Measurements from ENCODE around the gene BRAF.
"Not testable (repeated sequence)": the region's sequence is repeated elsewhere in the genome, so short reads cannot be mapped to it uniquely, and the experiment has no call there.

The BRAF gene

DNA sequence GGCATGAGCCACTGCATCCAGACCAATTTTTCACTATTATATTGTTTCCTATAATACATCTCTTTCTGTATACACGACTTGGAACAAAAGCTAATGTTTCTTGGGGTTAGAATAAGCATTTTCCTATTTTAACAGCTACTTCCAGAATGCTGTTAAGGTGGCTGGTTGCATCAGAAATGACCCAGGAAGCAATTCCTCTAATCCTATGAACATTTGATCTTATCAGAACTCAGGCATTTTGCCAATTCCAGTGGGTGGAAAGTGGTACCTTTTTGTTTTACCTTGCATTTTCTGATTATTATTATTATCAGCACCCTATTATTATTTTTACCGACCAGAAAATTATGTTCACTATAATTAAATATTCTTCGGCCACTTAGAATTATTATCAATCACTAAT lies 154.9 kb downstream of the BRAF start:
- no peak for DNase-seq (ENCODE audit: low spot score)

DNA sequence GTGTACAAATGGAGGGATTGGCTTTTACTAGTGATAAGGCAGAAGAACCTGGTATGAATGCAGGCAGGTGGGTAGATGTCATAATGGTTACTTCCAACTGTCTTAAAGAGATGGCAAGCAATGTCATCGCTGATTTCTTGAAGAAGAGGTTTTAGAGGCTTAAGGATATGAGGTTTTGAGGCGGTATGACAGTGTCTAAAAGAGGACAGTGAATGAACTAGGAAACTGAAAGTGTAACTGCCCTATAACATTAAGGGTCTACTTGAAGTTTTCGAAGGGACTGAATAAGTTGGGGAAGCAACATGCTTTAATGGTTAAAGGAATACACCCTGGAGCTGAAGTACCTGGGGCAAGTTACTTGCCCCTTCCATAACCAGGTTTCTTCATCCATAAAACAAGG lies 157.3 kb downstream of the BRAF start:
- DNase-seq (ENCODE audit: low spot score), result no peak

DNA sequence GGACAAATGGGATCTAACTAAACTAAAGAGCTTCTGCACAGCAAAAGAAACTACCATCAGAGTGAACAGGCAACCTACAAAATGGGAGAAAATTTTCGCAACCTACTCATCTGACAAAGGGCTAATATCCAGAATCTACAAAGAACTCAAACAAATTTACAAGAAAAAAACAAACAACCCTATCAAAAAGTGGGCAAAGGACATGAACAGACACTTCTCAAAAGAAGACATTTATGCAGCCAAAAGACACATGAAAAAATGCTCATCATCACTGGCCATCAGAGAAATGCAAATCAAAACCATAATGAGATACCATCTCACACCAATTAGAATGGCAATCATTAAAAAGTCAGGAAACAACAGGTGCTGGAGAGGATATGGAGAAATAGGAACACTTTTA lies 159.3 kb downstream of the BRAF start:
- DNase-seq (ENCODE audit: low spot score), result not testable (repeated sequence)

DNA sequence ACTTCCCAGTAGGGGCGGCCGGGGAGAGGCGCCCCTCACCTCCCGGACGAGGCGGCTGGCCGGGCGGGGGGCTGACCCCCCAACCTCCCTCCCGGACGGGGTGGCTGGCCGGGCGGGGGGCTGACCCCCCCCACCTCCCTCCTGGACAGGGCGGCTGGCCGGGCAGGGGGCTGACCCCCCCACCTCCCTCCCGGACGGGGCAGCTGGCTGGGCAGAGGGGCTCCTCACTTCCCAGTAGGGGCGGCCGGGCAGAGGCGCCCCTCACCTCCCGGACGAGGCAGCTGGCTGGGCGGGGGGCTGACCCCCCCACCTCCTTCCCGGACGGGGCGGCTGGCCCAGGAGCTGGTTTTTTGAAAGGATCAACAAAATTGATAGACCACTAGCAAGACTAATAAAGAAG lies 161.6 kb downstream of the BRAF start:
- not testable (repeated sequence) for DNase-seq (ENCODE audit: low spot score)

DNA sequence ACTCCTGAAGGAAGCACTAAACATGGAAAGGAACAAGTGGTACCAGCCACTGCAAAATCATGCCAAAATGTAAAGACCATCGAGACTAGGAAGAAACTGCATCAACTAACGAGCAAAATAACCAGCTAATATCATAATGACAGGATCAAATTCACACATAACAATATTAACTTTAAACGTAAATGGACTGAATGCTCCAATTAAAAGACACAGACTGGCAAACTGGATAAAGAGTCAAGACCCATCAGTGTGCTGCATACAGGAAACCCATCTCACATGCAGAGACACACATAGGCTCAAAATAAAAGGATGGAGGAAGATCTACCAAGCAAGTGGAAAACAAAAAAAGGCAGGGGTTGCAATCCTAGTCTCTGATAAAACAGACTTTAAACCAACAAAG lies 163.4 kb downstream of the BRAF start:
- DNase-seq (ENCODE audit: low spot score), result not testable (repeated sequence)

DNA sequence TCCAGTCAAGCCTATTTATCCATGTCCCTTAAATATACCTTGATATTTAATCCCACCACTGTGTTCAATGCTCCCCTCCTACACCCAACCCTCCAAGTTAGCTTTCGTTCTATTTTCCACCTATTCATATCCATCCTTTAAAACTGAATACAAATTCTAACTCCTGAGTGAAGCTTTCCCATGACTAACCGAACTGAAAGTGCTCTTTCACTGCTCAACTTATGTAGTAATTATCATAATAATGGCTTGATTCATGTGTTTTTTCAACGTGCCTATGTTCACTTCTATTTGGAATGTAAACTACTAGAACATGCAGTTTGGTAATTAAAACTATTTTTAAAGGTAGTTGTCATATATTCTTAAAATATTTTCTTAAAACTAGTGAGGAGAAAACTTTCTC lies 170.2 kb downstream of the BRAF start:
- no peak for DNase-seq (ENCODE audit: low spot score)

DNA sequence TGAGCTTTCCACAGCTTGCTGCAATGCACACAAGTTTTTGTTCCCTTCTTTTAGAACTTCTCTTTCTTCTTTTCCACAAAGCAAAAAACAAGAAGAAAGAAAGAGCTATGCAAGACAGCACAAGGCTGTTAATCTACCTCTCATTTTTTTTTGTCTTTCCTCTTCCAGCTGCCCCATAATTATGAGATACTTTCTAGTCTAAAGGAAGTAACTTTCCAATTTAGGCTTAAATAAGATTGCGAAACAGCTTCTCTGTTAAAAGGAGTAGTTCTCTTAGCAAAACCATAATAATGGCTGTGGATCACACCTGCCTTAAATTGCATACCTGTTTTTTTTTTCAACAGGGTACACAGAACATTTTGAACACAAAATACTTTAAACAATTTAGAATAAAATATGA lies 172.2 kb downstream of the BRAF start:
- DNase-seq (ENCODE audit: low spot score), result no peak

DNA sequence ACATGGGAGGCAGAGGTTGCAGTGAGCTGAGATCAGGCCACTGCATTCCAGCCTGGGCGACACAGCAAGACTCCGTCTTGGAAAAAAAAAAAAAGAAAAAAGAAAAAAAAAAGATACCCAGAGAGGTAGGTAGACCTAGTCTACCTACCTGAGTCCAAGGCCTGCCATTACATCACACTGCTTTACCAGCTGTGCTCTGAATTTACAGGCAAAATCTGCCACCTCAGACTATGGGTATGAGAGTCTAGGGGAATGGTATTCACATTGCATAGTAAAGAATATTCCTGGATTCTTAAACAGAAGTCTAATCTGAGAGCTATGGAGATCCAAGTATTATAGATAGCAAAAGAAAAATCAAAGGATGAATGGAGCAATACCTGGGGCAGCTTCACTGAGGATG lies 178.0 kb downstream of the BRAF start:
- DNase-seq (ENCODE audit: low spot score), result no peak

DNA sequence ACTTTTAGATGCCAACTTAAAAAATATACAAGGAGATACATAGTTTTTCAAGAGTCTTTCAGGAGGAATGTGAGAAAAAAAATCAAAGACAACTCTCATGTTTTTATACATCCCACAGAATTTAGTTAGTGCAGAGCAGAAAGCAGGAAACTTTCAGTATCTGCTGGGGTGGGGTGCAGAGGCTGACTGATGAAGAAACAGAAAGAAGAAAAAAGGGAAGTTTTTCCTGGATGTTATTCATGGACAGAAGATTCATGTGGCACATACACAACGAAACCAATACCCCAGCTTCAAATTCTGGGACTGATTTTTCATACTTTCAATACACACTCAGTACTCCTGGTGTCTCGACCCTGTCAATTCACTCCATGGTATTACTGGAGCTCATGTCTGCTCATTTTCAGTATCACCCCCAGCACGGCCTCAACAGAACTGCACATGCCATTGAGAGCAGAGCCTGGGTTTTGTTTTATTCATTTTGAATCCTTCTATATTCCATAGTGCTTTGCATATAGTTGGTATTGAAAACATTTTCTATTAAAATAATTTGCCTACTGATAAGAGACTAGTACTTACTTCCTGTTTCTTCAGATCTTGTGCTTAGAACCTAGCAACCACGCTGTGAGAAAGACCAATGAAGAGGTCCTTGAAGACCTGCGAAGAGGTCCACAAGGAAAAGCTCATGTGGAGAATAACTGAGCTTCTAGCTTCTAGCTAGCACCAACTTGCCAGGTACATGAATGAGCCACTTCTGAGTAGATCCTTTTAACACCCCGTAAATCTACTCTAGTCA lies 179.3 kb downstream of the BRAF start:
- DNase-seq (ENCODE audit: low spot score), result no peak

DNA sequence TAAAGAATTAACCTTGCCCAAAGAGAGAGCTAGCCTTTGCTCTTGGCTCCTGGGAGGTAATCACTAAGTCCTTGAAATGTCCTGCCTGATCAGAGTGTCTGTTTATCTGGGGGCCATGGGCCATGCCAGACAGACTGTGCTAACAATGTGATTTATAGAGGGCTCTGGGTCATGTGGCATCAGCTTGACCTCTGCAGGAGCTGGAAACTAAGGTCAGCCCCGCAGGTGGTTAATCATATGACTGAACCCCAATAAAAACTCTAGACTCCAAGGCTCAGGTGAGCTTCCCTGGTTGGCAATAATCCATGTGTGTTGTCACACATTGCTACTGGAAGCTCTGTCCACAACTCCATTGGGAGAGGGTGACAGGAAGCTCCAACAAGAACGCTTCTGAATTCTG lies 180.7 kb downstream of the BRAF start:
- DNase-seq (ENCODE audit: low spot score), result no peak

DNA sequence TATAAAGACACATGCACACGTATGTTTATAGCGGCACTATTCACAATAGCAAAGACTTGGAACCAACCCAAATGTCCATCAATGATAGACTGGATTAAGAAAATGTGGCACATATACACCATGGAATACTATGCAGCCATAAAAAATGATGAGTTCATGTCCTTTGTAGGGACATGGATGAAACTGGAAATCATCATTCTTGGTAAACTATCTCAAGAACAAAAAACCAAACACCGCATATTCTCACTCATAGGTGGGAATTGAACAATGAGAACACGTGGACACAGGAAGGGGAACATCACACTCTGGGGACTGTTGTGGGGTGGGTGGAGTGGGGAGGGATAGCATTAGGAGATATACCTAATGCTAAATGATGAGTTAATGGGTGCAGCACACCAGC lies 181.5 kb downstream of the BRAF start:
- DNase-seq (ENCODE audit: low spot score), result not testable (repeated sequence)

DNA sequence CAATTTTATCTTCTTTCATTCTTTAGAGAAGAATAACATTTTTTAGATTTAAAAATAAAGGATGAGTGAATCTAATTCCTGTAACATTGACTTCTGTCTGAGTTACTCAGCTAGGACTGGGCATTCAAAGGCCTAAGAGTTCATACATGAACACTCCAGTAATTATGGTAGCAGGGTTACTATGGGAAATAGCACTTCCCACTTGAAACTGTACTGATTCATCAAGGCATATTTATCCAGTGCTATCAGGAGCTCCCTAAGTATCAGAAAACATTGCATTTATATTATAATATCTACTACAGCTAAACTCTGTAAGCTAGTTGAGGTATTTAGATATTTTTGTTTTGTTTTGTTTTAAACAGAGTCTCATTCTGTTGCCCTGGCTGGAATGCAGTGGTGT lies 186.4 kb downstream of the BRAF start:
- no peak for DNase-seq (ENCODE audit: low spot score)

DNA sequence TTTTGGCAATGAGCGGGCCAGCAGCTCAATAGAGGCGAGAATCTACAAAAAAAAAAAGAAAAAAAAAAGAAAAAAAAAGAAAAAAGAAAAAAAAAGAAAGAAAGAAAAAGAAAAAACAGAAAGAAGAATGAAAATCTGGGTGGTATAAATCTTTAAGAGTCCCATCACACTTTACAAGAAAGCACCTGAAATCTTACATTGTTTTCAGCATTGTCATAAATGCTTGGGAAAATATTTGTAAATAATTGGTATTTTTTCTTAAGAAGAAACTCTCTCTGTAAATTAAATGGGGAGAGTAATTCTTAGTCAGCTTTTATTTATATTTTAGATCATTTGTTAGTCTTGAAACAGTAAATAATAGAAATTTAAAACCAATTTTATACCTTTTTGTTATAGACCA lies 190.0 kb downstream of the BRAF start:
- DNase-seq (ENCODE audit: low spot score), result no peak

DNA sequence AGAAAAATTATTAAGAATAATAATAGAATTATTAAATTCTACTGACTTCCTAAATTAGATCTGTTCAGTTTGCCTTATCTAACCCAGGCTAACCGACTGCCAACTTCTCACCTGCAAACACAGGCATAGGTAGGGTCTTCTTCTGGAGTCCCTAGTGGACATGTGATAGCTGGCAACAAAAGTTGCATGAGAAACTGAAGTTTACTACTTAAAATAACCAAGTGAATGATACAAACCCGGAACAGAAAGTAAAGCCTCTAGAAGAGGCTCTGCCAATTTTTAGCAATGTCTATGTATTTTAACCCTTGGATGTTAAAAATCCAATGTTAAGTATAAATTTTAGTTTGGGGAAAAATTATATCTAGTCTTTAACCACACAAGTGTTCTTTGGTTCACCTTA lies 190.6 kb downstream of the BRAF start:
- no peak for DNase-seq (ENCODE audit: low spot score)

DNA sequence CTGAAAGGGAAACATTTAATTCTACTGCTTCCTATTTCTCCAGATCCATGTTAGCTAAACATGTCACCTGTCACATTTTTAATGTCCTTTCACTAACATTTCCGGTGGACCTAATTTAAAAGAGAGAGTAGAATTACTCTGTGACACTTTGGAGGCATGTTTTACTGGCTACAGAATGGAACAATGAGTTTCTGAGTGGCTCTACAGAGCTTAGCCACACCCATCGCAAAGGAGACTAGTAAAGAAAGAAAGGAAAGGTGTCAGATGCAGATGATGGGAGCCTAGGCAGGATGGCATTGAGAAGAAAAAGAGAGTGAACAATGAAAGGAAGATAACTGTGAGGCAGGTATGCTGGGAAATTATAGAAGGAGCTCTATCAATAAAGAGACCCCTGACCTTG lies 192.3 kb downstream of the BRAF start:
- DNase-seq (ENCODE audit: low spot score), result no peak

DNA sequence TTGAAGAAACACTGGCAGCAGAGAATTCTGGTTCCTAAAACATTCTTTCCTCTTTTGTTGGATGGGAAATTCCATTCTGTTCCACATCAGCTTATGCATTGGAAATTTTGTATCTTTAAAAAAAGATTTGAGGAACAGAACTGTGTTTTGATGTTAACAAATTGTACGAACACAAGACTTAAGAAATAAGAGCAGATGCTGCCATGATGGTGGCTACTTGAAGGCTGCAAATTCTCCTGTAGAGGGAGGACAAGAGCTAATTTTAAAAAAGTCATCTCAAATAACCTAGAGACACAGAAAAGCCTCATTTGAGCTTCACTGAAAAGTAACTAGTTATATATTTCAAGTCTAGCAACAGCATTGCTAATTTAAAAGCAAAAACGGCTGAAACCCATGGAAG lies 198.4 kb downstream of the BRAF start:
- peak; percentile 52 for DNase-seq (ENCODE audit: low spot score)

DNA sequence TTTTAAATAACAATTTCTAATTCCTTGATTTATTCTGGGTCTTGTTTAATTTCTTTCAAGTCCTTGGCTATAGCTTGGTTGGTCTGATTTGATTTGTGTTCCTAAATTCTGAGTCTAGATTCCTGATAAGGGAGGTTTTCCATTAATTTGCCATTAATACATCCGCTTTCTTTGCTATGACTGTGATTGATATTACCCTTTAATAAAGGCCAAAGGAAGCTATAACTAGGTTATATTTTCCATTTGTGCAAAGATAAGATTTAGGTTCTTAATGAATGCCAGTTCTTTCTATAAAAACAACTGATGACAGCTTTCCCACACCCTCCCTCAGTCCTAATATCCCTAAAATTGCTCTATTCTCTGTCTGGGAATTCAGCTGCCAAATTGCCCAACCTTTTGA lies 200.0 kb downstream of the BRAF start:
- DNase-seq (ENCODE audit: low spot score), result no peak

DNA sequence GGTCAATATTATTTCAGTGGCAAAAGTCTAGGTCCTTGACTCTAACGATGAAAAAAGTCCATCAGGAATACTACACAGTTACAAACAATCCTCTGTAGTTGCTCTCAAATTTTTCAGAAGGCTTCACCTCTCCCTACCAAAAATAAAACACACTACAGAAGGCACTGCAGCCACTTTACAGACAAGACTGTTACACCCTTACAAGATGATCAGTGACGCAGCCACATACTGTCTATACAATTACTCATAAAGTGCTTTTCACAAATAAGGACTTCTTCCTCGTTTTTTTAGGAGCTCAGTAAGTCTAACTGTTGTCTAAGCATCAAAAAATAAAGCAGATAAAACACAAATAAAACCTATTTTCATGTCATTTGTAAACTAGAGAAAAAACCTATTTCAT lies 201.2 kb downstream of the BRAF start:
- DNase-seq (ENCODE audit: low spot score), result no peak

DNA sequence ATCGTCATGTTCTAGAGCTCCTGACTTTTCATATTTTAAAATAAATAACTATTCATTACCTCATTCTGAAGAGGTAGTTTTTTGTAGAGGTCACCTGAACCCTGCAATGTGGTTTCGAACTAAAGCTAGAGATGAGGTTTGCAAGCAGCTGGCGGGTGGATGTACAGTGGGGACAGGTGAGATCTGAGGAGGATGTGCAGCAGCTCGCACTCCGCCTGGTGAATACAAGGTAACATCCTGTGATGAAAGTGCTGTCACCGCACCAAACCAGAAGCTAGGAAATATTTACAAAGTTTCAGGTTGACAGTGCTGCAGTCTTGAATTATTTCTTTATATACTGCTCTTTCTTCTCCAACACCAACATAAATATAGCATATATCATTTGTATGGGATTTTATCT lies 201.7 kb downstream of the BRAF start:
- no peak for DNase-seq (ENCODE audit: low spot score)

DNA sequence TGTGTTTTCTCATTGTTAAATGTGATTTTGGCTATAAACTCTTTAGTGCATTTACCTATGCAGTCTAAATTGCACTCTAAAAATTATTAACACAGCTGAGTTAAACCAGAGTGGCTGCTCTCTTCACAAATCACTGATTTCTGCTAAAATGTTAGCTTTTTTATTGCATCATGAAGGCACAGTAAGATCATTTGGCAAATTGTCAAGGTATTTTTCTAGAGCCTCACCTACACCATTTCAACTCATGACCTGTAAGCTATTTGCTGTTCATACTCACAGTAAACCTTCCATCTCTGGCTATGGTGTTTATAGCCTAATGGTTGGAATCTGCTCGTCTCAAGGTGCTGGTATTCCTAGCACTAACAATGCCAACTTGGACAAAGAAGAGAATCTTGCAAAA lies 202.5 kb downstream of the BRAF start:
- DNase-seq (ENCODE audit: low spot score), result no peak

DNA sequence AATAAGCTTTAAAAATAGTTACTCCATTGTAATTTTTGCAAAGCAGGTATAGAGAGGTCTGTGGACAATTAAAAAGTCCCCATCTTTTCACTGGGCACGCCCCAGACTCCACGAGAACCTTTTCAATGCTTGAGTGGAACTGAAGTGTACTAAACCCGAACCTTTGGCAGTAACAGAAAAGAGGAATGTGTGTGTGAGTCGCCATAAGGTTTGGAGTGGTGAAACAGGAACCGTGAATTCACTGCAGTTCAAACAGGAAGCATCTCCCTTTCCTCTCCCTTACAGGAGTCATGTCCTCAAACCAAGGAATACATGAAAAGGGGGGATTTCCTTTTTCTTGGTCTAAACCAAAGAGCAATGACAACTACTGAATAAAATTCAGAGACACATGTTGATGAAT lies 205.0 kb downstream of the BRAF start:
- no peak for DNase-seq (ENCODE audit: low spot score)

DNA sequence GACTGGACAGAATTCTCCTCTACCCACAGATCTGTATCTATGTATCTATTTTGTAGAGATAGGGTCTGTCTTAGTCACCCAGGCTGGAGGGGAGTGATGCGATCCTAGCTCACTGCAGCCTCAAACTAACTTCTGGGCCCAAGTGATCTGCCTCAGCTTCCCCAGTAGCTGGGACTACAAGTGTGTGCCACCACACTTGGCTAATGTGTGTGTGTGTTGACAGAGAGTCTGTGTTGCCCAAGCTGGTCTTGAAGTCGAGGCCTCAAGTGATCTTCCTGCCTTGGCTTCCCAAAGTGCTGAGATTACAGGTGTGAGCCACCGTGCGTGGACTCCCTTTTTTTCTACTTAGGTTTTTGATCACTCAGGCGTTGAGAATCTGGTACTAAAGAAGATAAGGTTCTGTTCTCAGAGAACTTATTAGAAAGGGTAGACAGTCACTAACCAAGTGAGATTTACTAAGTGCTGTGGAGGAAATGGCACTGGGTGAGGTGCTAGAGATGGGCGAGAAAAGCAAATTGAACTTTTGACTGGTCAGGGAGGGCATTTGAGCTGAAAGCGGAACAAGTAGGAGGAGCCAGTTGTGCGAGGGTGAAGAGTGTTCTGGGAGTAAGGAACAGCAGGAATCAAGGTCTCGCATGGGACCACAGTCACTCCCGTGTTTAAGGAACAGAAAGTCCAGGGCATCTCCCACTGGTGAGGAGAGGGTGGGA lies 210.2 kb downstream of the BRAF start:
- DNase-seq (ENCODE audit: low spot score), result no peak

DNA sequence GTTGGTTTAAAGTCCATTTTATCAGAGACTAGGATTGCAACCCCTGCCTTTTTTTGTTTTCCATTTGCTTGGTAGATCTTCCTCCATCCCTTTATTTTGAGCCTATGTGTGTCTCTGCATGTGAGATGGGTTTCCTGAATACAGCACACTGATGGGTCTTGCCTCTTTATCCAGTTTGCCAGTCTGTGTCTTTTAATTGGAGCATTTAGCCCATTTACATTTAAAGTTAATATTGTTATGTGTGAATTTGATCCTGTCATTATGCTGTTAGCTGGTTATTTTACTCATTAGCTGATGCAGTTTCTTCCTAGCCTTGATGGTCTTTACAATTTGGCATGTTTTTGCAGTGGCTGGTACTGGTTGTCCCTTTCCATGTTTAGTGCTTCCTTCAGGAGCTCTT lies 212.3 kb downstream of the BRAF start:
- not testable (repeated sequence) for DNase-seq (ENCODE audit: low spot score)

DNA sequence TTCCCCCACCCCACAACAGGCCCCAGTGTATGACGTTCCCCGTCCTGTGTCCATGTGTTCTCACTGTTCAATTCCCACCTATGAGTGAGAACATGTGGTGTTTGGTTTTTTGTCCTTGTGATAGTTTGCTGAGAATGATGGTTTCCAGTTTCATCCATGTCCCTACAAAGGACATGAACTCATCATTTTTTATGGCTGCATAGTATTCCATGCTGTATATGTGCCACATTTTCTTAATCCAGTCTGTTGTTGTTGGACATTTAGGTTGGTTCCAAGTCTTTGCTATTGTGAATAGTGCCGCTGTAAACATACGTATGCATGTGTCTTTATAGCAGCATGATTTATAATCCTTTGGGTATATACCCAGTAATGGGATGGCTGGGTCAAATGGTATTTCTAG lies 216.0 kb downstream of the BRAF start:
- DNase-seq (ENCODE audit: low spot score), result not testable (repeated sequence)
